ENCODE data around the gene CHPF2.

GRCh38 chr7:151269511-151269910 lies 37.2 kb downstream of the CHPF2 start:
- no peak for TF ChIP-seq POLR2A (IDR thresholded peaks at IDR 0.05)
- TF ChIP-seq EP300 (IDR thresholded peaks at IDR 0.05): no peak
- no peak for TF ChIP-seq CTCF (IDR thresholded peaks at IDR 0.05)
